Transverse colon (tissue), 4 donors: ENCODE data around the gene MOB3C. TPM values are rescaled to one million over a fixed set of nuclear protein-coding genes. Genes with fewer than 3 reads are reported as not detected.

Experiments used
- DNase-seq: peaks from one replicate; pipeline ENCODE4 v3.0.0-alpha.2; 2019
- H3K27ac ChIP-seq, 4 donors: fragments of 200-600 bp; sonication (generic); 2 replicates each; pipeline ENCODE4 v1.5.1; 2016 to 2018; ENCODE audit warnings: inconsistent platforms in 4 of 4
- H3K27me3 ChIP-seq: fragments of 200-600 bp; sonication (generic); 2 replicates; pipeline ENCODE4 v1.5.1; 2017; ENCODE audit warnings: inconsistent platforms
- H3K36me3 ChIP-seq, 4 donors: fragments of 200-600 bp; sonication (generic); 2 replicates each; pipeline ENCODE4 v1.5.1; 2017 to 2019; ENCODE audit warnings: inconsistent platforms in 4 of 4
- H3K4me1 ChIP-seq, 4 donors: fragments of 200-600 bp; sonication (generic); 2 replicates each; pipeline ENCODE4 v1.5.1; 2017 to 2020; ENCODE audit warnings: inconsistent platforms in 4 of 4
- H3K4me3 ChIP-seq, 4 donors: fragments of 200-600 bp; sonication (generic); 1 replicate in 1 of 4; 2 replicates in 3 of 4; pipeline versions ENCODE4 v1.5.1 to v1.6.1; 2017 to 2019; ENCODE audit warnings: inconsistent platforms in 4 of 4
- H3K9me3 ChIP-seq, 2 donors: fragments of 200-600 bp; sonication (generic); 2 replicates each; pipeline ENCODE4 v1.5.1; 2017 to 2019; ENCODE audit warnings: inconsistent platforms in 2 of 2
- CTCF ChIP-seq, 5 experiments: fragments of 200-600 bp in 3 of 5; fragments of 450-650 bp in 2 of 5; sonication (generic) in 3 of 5; IDR thresholded peaks; 1 replicate in 2 of 5; 2 replicates in 3 of 5; pipeline ENCODE4 v1.5.1; 2016 to 2017; ENCODE audit warnings: antibody characterized with exemption in 5 of 5, inconsistent platforms in 3 of 5, mild to moderate bottlenecking in 2 of 5, moderate library complexity in 1 of 5
- EP300 ChIP-seq: sonication (generic); formaldehyde crosslinking; IDR thresholded peaks from one replicate; pipeline ENCODE4 v1.6.1; 2017; ENCODE audit warnings: antibody characterized with exemption, low read depth
- POLR2A ChIP-seq: fragments of 450-650 bp; IDR thresholded peaks from one replicate; pipeline ENCODE4 v1.6.1; 2016; ENCODE audit warnings: antibody characterized with exemption, mild to moderate bottlenecking, moderate library complexity
- POLR2AphosphoS5 ChIP-seq, 3 donors: sonication (generic); formaldehyde crosslinking; IDR thresholded peaks; one replicate each; pipeline ENCODE4 v1.6.1; 2016; ENCODE audit warnings: antibody characterized with exemption in 3 of 3
- WGBS, 2 donors: methylation state at CpG; one replicate each; pipeline ENCODE4 v1.1.5; 2018; ENCODE audit warnings: low coverage in 1 of 2; 5-methylcytosine and 5-hydroxymethylcytosine counted together
- in situ Hi-C, 4 donors: fragments of 200-750 bp; cut with MboI; loops; one replicate each; pipeline versions ENCODE4 v1.15.0 to v1.15.1; 2017; ENCODE audit warnings: low sequenced_read_pairs in 3 of 4, low pct_ligation_motif_present in 1 of 4, low pct_unique_long_range_greater_than_20kb in 1 of 4
- intact Hi-C: fragments of 100-400 bp; cut with DNase I; formaldehyde crosslinking; loops from one replicate; pipeline ENCODE4 v1.15.1; 2023; ENCODE audit warnings: low total_unique reads
- total RNA-seq, 4 donors: library from RNA; depleted of rRNA; stranded (reverse); fragments of >200 nt; gene quantifications; one replicate each; pipeline ENCODE4 v1.1.0, GENCODE V29; 2016

The MOB3C gene
- total RNA-seq, 4 donors from 2014 or later = 12.9 to 20.6 (median 14.8) TPM

GRCh38 chr1:46592823-46593222 is 23.8 kb downstream of the MOB3C start:
- DNase-seq = no peak
- no peak overlapping the region for H3K4me3 ChIP-seq
- peaks cover 0 to 30% (median 4%) of the 10 kb centered on the region in 4 donors for H3K36me3 ChIP-seq
- WGBS, 2 donors = 80 to 84% methylated on average over 2 to 4 of the region's 4 CpGs
- in situ Hi-C loops = no loop called here
- no peak overlapping the region for H3K27ac ChIP-seq
- peaks cover 0 to 10% (median 0%) of the 10 kb centered on the region in 4 donors for H3K4me1 ChIP-seq
- intact Hi-C loops = no loop called here
- no peaks in the 10 kb centered on the region for H3K9me3 ChIP-seq
- H3K27me3 ChIP-seq = no peaks in the 10 kb centered on the region
- TF ChIP-seq POLR2AphosphoS5 (IDR thresholded peaks at IDR 0.05) (no peak), POLR2A (no peak), CTCF (IDR thresholded peaks at IDR 0.05) (no peak), EP300 (no peak)

GRCh38 chr1:46589529-46589928 is 27.1 kb downstream of the MOB3C start:
- Histone ChIP-seq H3K27me3 (no peaks in the 10 kb centered on the region), H3K36me3 (peaks cover 0 to 24% (median 4%) of the 10 kb centered on the region in 4 donors), H3K4me3 (no peak overlapping the region), H3K4me1 (no peaks in the 10 kb centered on the region), H3K27ac (no peak overlapping the region), H3K9me3 (no peaks in the 10 kb centered on the region)
- TF ChIP-seq CTCF (IDR thresholded peaks at IDR 0.05) (no peak), POLR2AphosphoS5 (IDR thresholded peaks at IDR 0.05) (no peak), EP300 (no peak), POLR2A (no peak)
- no peak for DNase-seq
- WGBS, 2 donors = 92 to 94% methylated on average over 3 of the region's 3 CpGs
- in situ Hi-C loops (no loop called here), intact Hi-C loops (no loop called here)

- peak; percentile 36 for DNase-seq
These were observed 29.5 kb downstream of the MOB3C start for GRCh38 chr1:46587069-46587468.

GRCh38 chr1:46585312-46585938 is 31.2 kb downstream of the MOB3C start:
- no peak for TF ChIP-seq EP300
- TF ChIP-seq POLR2AphosphoS5 (IDR thresholded peaks at IDR 0.05) = no peak
- no peak for TF ChIP-seq POLR2A
- TF ChIP-seq CTCF (IDR thresholded peaks at IDR 0.05) = no peak
- 20 to 93% methylated on average over 1 to 12 of the region's 12 CpGs for WGBS, 2 donors
- no peak overlapping the region for H3K4me3 ChIP-seq
- DNase-seq = no peak
- H3K27me3 ChIP-seq = no peaks in the 10 kb centered on the region
- no peak overlapping the region for H3K27ac ChIP-seq
- no peaks in the 10 kb centered on the region for H3K4me1 ChIP-seq
- intact Hi-C loops = no loop called here
- peaks cover 0 to 15% (median 6%) of the 10 kb centered on the region in 4 donors for H3K36me3 ChIP-seq
- H3K9me3 ChIP-seq = no peaks in the 10 kb centered on the region
- in situ Hi-C loops = no loop called here

More at GRCh38 chr1:46587069-46587468, 29.5 kb downstream of the MOB3C start:
- H3K27ac ChIP-seq = no peak overlapping the region
- H3K4me3 ChIP-seq = no peak overlapping the region
- H3K9me3 ChIP-seq = no peaks in the 10 kb centered on the region
- 86% methylated on average over 7 of the region's 7 CpGs; no CpG with 5 or more reads in 1 of the 2 donors for WGBS, 2 donors
- H3K36me3 ChIP-seq = peaks cover 0 to 20% (median 7%) of the 10 kb centered on the region in 4 donors
- intact Hi-C loops = no loop called here
- in situ Hi-C loops = no loop called here
- H3K27me3 ChIP-seq = no peaks in the 10 kb centered on the region
- H3K4me1 ChIP-seq = no peaks in the 10 kb centered on the region
- TF ChIP-seq POLR2AphosphoS5 (IDR thresholded peaks at IDR 0.05) (no peak), CTCF (IDR thresholded peaks at IDR 0.05) (no peak), EP300 (no peak), POLR2A (no peak)
